Nephron (organoid): ENCODE measurements around the gene CTNND1.

ENCODE experiments used
- H3K27ac Mint-ChIP-seq, 3 experiments: 2 replicates each; pipeline ENCODE4 v1.8.0; 2020; ENCODE audit warnings: mixed read lengths in 3 of 3, mild to moderate bottlenecking in 2 of 3, moderate library complexity in 1 of 3
- H3K27me3 Mint-ChIP-seq: 2 replicates; pipeline ENCODE4 v1.8.0; 2021; ENCODE audit warnings: low read depth, mild to moderate bottlenecking, moderate library complexity, mixed read lengths
- H3K36me3 Mint-ChIP-seq: 2 replicates; pipeline ENCODE4 v1.8.0; 2020; ENCODE audit warnings: low read depth, mixed read lengths
- H3K4me1 Mint-ChIP-seq: 2 replicates; pipeline ENCODE4 v1.8.0; 2020; ENCODE audit warnings: mixed read lengths
- H3K4me3 Mint-ChIP-seq, 3 experiments: 2 replicates each; pipeline ENCODE4 v1.8.0; 2020; ENCODE audit warnings: mild to moderate bottlenecking in 3 of 3, mixed read lengths in 3 of 3, moderate library complexity in 2 of 3
- H3K9me3 Mint-ChIP-seq: 2 replicates; pipeline ENCODE4 v1.8.0; 2020; ENCODE audit warnings: mixed read lengths
- TF ChIP-seq, protein P1 (sequence below), 3 experiments: fragments of 200-600 bp; sonication (generic); IDR thresholded peaks; one replicate each; pipeline ENCODE4 v1.5.0; 2021; ENCODE audit warnings: antibody characterized with exemption in 3 of 3; ENCODE audit not compliant: unreplicated experiment in 3 of 3

Gene CTNND1

GRCh38 chr11:57770793-57771192, 9.2 kb downstream of the CTNND1 start:
- Mint-ChIP-seq H3K27me3 (no peaks in the 10 kb centered on the region), H3K36me3 (peaks cover 42% of the 10 kb centered on the region), H3K9me3 (no peaks in the 10 kb centered on the region), H3K27ac (peak overlapping the region in 1 of 3 experiments; percentile 1), H3K4me3 (no peak overlapping the region), H3K4me1 (peaks cover 60% of the 10 kb centered on the region)
- TF ChIP-seq, protein P1, sequence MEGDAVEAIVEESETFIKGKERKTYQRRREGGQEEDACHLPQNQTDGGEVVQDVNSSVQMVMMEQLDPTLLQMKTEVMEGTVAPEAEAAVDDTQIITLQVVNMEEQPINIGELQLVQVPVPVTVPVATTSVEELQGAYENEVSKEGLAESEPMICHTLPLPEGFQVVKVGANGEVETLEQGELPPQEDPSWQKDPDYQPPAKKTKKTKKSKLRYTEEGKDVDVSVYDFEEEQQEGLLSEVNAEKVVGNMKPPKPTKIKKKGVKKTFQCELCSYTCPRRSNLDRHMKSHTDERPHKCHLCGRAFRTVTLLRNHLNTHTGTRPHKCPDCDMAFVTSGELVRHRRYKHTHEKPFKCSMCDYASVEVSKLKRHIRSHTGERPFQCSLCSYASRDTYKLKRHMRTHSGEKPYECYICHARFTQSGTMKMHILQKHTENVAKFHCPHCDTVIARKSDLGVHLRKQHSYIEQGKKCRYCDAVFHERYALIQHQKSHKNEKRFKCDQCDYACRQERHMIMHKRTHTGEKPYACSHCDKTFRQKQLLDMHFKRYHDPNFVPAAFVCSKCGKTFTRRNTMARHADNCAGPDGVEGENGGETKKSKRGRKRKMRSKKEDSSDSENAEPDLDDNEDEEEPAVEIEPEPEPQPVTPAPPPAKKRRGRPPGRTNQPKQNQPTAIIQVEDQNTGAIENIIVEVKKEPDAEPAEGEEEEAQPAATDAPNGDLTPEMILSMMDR (IDR thresholded peaks at IDR 0.05; ENCODE audit: unreplicated experiment in 3 of 3) = no peak

DNA sequence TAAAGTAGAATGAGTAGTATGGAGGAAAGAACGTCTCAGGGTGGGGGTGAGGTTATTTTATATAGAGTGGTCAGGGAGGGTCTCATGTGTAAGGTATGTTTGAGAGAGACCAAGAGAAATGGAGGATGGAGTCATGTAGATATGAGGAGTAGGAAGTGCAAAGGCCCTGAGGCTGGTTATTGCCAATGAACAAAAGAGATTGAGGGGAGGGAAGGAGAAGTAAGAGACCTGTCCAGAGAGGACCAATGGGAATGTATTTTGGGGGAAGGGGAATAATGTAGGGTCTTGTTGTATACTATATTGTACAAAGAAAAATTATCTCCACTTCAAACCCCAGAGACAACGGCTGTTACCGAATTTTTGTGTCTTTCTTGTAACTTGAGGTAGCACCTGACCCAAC, 9.8 kb downstream of the CTNND1 start:
- TF ChIP-seq, protein P1 (IDR thresholded peaks at IDR 0.05; ENCODE audit: unreplicated experiment in 3 of 3) = no peak
- Mint-ChIP-seq H3K36me3 (peaks cover 39% of the 10 kb centered on the region), H3K27ac (peak overlapping the region in 2 of 3 experiments; percentile 1 to 2), H3K9me3 (no peaks in the 10 kb centered on the region), H3K4me1 (peaks cover 62% of the 10 kb centered on the region), H3K27me3 (no peaks in the 10 kb centered on the region), H3K4me3 (no peak overlapping the region)

DNA sequence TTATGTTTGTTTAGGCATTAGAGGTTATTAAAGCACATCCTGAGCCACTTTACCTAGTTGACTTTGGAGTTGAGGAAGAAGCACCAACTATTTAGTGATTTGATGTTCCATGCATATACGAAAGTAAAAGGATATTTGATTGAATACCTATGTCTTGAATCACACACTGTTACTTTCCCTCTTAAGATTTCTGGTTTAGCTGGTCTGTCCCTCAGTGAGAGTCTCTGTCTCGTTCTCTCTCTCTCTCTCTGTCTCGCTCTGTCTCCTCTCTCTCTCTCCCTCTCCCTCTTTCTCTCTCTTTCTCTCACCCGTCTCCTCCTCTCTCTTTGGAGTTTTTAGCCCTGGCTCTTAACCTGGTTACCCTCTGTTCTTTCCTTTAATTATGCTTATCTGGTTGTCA, 11.0 kb downstream of the CTNND1 start:
- Mint-ChIP-seq H3K4me1 (peaks cover 65% of the 10 kb centered on the region), H3K9me3 (no peaks in the 10 kb centered on the region), H3K27ac (peak overlapping the region; percentile 26 to 49 (median 34)), H3K36me3 (peaks cover 29% of the 10 kb centered on the region), H3K4me3 (no peak overlapping the region), H3K27me3 (no peaks in the 10 kb centered on the region)
- TF ChIP-seq, protein P1 (IDR thresholded peaks at IDR 0.05; ENCODE audit: unreplicated experiment in 3 of 3) = no peak

- H3K27ac Mint-ChIP-seq = peak overlapping the region; percentile 26 to 49 (median 34)
- no peaks in the 10 kb centered on the region for H3K27me3 Mint-ChIP-seq
- TF ChIP-seq, protein P1 (IDR thresholded peaks at IDR 0.05; ENCODE audit: unreplicated experiment in 3 of 3) = no peak
- peaks cover 68% of the 10 kb centered on the region for H3K4me1 Mint-ChIP-seq
- H3K4me3 Mint-ChIP-seq = no peak overlapping the region
- no peaks in the 10 kb centered on the region for H3K9me3 Mint-ChIP-seq
- peaks cover 26% of the 10 kb centered on the region for H3K36me3 Mint-ChIP-seq
Observed at GRCh38 chr11:57773026-57773598, 11.5 kb downstream of the CTNND1 start.

DNA sequence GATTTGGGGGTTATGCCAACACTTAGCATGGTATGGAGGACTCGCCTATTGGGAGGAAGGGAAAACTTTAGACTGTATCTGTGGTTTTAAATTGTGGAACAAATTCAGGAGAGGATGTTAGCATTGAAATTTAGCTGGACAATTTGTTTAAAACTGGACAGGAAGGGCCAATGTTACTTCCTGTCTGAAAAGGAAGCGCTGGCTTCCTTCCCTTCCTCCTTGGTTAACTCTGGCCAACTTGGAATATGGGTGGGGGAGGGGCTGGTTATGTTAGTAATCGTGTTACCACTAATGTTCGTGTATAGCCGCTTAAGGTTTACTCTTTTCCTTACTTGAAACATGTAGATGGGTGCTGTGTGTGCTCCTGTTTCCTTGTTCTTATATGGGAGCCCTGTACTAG, 13.9 kb downstream of the CTNND1 start:
- Mint-ChIP-seq H3K9me3 (no peaks in the 10 kb centered on the region), H3K4me1 (peaks cover 81% of the 10 kb centered on the region), H3K27ac (peak overlapping the region; percentile 98 to 99 (median 98)), H3K4me3 (peak overlapping the region; percentile 51 to 79 (median 73)), H3K36me3 (peaks cover 16% of the 10 kb centered on the region), H3K27me3 (no peaks in the 10 kb centered on the region)
- TF ChIP-seq, protein P1 (IDR thresholded peaks at IDR 0.05; ENCODE audit: unreplicated experiment in 3 of 3) = no peak

DNA sequence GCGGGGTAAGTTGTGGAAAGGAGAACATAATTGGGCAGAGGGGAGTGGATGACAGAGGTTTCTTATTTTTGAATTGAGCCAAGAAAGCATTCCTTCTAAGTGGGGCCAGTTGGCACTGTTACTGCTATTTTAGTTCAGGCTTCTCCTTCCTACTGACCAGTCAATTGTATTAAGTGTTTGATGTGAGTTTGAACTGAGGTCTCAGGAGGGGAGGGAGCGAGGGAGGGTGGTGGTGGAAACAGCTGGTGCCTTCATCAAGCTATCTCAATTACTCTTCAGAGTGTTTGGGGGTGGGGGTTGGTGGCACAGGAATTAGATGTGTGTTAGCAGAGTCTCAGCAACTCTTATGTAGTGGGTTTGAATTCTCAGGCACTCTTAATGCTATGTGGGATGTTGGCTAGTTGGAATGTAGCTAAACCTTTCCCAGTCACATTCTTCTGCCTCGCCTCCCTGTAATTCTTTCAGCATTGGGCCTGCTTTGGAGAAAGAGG, 14.5 kb downstream of the CTNND1 start:
- peaks cover 16% of the 10 kb centered on the region for H3K36me3 Mint-ChIP-seq
- TF ChIP-seq, protein P1 (IDR thresholded peaks at IDR 0.05; ENCODE audit: unreplicated experiment in 3 of 3) = no peak
- peak overlapping the region; percentile 98 to 99 (median 98) for H3K27ac Mint-ChIP-seq
- peaks cover 85% of the 10 kb centered on the region for H3K4me1 Mint-ChIP-seq
- H3K4me3 Mint-ChIP-seq = peak overlapping the region; percentile 51 to 79 (median 73)
- no peaks in the 10 kb centered on the region for H3K9me3 Mint-ChIP-seq
- H3K27me3 Mint-ChIP-seq = no peaks in the 10 kb centered on the region
